ENCODE data around the gene RANBP3. TPM values are rescaled to one million over a fixed set of nuclear protein-coding genes. Genes with fewer than 3 reads are reported as not detected.
"Not testable (repeated sequence)": the region's sequence is repeated elsewhere in the genome, so short reads cannot be mapped to it uniquely, and the experiment has no call there.

Gene RANBP3
- total RNA-seq, 1 donor from 2014 or later: 20.0 TPM

- DNase-seq (ENCODE audit: low read depth in 2 of 2): not testable (repeated sequence)
These were observed 94.6 kb downstream of the RANBP3 start for GRCh38 chr19:5883157-5883873.

DNA sequence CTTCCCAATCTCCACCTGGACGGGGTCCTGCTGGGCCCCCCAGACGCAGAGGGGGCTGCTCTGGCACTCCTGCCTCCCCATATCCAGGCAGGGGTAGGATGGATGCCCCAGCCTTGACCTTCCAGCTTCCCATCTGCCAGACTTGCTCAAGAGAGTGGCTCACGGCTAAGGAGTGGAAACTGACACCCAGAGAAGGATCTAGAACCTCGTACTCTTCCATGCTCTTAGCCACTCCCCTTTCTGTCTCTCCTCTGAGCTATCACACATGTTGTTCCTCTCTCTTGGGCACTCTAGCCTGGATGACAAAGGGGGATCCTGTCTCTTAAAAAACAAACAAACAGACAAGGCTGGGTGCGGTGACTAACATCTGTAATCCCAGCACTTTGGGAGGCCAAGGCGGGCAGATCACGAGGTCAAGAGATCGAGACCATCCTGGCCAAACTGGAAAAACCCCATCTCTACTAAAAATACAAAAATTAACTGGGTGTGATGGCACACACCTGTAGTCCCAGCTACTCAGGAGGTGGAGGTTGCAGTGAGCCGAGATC lies 95.4 kb downstream of the RANBP3 start:
- no peak for DNase-seq (ENCODE audit: low read depth in 2 of 2)

- DNase-seq (ENCODE audit: low read depth in 2 of 2): no peak
These were observed 96.2 kb downstream of the RANBP3 start for GRCh38 chr19:5881543-5882299.

DNA sequence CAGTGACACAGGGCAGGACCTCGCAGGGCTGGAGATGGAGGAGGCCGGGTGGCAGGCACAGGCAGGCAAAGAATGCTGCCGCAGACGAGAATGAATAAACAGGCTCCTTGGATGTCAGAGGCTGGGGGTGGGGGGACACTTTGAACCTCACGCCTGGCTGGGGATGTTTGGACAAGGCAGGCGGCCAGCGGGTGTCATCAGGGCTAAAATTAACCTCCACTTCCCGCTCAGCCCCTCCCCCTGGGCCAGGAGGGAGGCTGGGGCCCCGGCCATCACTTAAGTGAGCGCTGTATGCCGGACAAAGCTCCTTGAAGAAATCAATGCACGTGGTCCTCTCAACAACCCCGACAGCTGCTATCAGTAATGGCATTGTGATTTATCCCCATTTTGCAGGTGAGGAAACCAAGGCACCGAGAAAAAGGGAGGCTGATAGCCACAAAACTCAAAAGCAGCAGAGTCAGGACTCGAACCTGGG lies 97.3 kb downstream of the RANBP3 start:
- DNase-seq (ENCODE audit: low read depth in 2 of 2): no peak

DNA sequence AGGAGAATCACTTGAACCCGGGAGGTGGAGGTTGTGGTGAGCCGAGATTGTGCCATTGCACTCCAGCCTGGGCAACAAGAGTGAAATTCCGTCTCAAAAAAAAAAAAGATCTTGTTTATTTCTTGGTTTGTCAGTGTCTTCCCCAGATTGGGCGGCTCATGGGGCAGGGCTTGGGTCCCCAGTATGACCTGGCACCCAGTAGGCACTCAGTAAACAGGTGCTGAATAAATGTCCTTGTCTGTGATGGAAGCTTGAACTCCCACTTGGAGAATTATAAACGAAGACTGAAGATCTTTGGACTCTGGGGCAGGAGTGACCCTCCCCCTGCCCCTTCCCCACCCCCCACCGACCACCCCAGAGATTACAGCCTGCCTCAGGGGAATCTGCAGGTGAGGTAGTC lies 97.7 kb downstream of the RANBP3 start:
- no peak for DNase-seq (ENCODE audit: low read depth in 2 of 2)

DNA sequence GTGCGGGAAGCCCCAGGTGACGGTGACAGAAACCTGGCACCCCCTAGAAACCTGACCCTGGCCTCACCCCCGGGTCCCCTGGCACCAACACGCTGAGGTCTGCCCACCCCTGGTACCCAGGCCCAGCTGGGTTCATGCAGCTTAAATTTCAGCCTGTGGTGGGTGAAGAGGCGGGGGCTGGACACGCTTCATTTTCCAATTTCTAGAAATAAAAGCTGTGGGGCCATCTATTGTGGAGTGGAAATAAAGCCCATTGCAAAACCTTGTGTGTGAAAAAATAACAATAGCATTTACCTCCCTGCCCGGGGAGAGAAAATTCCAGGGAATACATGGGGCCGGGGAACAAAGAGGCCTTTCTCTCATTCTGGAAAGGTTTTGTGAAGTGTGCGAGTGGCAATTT lies 100.1 kb downstream of the RANBP3 start:
- no peak for DNase-seq (ENCODE audit: low read depth in 2 of 2)

GRCh38 chr19:5877427-5877826 lies 100.5 kb downstream of the RANBP3 start:
- no peak for DNase-seq (ENCODE audit: low read depth in 2 of 2)

GRCh38 chr19:5874496-5874895 lies 103.4 kb downstream of the RANBP3 start:
- DNase-seq (ENCODE audit: low read depth in 2 of 2): not testable (repeated sequence)

DNA sequence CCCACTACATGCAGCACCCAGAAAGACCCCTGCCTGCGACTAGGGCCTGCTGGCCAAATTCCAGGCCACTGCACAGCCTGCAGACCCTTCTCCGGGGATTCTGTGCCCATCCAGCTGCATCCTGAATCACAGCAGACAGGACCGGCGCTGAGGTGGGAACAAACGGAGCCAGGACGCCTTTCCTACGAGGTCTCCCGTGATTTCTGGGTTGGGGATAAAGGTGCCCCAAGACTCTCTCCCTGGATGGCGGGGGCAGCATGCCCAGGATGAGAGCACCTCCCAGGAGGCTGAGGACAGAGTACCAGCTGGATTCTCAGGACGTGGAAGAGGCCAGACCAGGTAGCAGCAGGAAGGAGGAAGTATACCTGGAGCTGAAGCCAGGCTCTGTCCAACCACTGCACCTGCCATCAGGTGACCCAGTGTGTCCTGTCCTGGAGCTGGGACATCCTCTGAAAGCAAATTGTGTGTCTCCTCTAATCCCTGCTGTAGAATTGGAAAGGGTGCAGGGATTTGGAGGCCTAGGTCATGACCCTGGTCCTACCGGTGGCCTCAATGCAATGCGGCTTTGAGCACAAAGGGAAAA lies 104.2 kb downstream of the RANBP3 start:
- DNase-seq (ENCODE audit: low read depth in 2 of 2): no peak

DNA sequence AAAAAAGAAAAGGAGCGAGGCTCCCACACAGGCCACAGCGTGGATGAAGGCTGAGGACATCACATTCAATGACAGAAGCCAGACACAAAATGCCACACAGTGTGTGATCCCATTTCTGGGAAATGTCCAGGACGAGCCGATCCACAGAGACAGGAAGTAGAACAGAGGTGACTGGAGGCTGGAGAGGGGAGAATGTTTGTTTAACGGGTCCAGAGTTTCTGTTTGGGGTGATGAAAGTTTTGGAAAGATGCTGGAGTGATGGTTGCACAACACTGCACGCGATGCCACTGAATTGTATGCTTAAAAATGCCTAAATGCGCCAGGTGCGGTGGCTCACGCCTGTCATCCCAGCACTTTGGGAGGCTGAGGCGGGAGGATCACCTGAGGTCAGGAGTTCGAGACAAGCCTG lies 107.0 kb downstream of the RANBP3 start:
- no peak for DNase-seq (ENCODE audit: low read depth in 2 of 2)

DNA sequence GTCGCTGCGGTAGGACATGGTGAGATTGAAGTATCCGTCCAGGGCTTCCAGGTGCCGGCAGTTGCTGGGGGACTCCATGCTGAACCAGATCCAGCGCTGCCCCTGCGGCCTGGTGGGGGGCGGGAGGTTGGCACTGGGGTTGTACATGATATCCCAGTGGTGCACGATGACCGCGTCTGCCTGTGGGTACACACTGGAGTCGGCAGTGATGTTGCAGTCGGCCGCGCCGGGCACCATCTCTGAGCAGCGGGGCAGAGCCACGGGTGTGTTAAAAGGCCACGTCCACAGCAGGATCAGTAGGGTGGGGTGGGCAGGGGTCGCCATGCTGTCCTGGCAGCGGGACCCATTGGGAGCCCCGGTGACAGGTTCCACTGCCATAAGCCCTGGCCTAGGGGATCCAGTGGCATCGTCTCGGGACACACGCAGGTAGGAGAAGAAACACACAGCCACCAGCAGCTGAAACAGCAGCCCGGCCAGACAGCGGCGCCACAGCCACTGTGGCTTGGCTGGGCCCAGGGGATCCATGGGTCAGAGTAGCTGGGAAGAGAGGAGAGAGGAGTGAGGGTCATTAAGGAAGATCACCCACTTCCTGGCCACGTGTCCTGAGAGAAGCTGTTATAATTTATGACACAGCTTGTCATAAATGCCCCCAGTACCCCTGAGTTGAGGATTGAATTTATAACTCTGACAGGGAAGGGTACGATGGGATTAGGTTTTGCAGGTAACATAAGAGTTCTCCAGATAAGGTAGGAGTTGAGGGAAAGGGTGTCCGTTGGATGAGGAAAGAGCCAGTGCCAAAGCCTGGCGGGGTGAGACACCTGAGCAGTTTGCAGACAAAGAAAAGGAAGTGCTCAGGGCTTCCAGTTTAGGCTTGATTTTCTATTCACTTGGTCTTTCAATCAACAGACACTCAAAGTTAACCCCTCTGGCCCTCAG lies 110.5 kb downstream of the RANBP3 start:
- no peak for DNase-seq (ENCODE audit: low read depth in 2 of 2)

Other genes starting within 250 kb of the RANBP3 start
- gene PRR22, start 193.4 kb downstream of the RANBP3 start, total RNA-seq: 0.39 and 0.51 TPM in 2 replicates
- 22.9 and 29.2 TPM in 2 replicates for gene DUS3L, start 187.0 kb downstream of the RANBP3 start, total RNA-seq
- gene NRTN, start 173.1 kb downstream of the RANBP3 start, total RNA-seq: 0.13 and 0.51 TPM in 2 replicates
- not detected in 2 replicates for gene FUT6, start 138.4 kb downstream of the RANBP3 start, total RNA-seq
- gene FUT3, start 126.7 kb downstream of the RANBP3 start, total RNA-seq: not detected in 2 replicates
- not detected in 2 replicates for gene FUT5, start 107.6 kb downstream of the RANBP3 start, total RNA-seq
- gene NDUFA11, start 74.3 kb downstream of the RANBP3 start, total RNA-seq: 242 and 246 TPM in 2 replicates
- gene VMAC, start 73.3 kb downstream of the RANBP3 start, total RNA-seq: 4.2 and 6.4 TPM in 2 replicates
- 1.7 and 3.4 TPM in 2 replicates for gene CAPS, start 63.9 kb downstream of the RANBP3 start, total RNA-seq
- gene RFX2, start 132.4 kb upstream of the RANBP3 start, total RNA-seq: 1.3 and 5.7 TPM in 2 replicates
- not detected in 2 replicates for gene ACSBG2, start 157.5 kb upstream of the RANBP3 start, total RNA-seq